Measurements from ENCODE around the gene SPATS2.

SPATS2 gene

DNA sequence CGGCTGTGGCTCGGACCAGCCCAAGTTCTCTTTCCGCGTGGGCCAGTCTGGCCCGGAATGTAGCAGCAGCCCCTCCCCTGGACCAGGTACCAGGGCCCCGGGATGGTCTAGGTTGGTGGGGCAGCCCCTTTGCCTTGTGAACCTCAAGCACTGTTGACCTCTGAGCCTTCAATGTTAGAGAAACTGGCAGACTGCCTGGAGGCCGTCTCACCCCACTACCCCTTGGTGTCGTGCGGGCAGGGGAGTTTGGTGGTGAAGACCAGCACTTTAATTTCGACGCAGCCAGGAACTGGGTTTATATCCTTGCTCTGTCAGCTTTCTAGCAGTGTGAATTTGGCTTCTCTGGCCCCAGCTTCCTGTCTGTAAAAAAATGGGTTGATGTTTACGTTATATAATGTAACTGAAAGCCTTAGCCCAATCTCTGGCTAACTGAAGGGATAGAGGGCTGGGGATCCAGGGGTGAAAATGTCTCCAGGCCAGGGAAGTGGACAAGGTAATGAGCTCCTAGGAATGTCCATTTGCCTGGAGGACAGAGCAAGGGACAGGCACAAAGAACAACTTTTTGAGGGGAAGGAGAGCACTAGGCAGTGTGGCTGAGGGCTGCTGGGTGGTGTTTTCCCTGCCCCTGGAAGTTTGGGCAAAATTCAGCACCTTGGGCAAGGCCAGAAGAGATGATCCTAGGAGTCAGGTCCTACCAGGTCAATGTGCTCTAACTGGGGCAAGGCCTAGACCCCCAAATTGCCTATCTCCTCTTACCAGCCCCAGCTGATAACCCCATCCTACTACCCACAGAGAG lies 189.3 kb downstream of the SPATS2 start:
- Histone ChIP-seq H2AFZ (ENCODE audit: low read depth, low read length, severe bottlenecking) (no peak overlapping the region), H3F3A (ENCODE audit: insufficient read depth) (no peaks in the 10 kb centered on the region), H3K27me3 (ENCODE audit: low read length) (no peaks in the 10 kb centered on the region), H3K9me3 (ENCODE audit: insufficient read depth, low read length) (no peaks in the 10 kb centered on the region), H3K9me2 (replicated peaks; ENCODE audit: insufficient read depth, low read length) (no peaks in the 10 kb centered on the region), H4K20me1 (ENCODE audit: low read depth, low read length) (no peaks in the 10 kb centered on the region), H3K27ac (ENCODE audit: low read depth, low read length) (no peak overlapping the region), H3K9ac (ENCODE audit: low read length) (no peak overlapping the region), H3K4me2 (ENCODE audit: low read depth, low read length, poor library complexity, severe bottlenecking) (no peak overlapping the region), H3K4me3 (ENCODE audit: insufficient read depth, low read length, poor library complexity, severe bottlenecking) (no peak overlapping the region), H3K36me3 (ENCODE audit: low read length) (no peaks in the 10 kb centered on the region), H3K79me2 (ENCODE audit: insufficient read depth, low read length) (no peaks in the 10 kb centered on the region)
- TF ChIP-seq, protein P1, sequence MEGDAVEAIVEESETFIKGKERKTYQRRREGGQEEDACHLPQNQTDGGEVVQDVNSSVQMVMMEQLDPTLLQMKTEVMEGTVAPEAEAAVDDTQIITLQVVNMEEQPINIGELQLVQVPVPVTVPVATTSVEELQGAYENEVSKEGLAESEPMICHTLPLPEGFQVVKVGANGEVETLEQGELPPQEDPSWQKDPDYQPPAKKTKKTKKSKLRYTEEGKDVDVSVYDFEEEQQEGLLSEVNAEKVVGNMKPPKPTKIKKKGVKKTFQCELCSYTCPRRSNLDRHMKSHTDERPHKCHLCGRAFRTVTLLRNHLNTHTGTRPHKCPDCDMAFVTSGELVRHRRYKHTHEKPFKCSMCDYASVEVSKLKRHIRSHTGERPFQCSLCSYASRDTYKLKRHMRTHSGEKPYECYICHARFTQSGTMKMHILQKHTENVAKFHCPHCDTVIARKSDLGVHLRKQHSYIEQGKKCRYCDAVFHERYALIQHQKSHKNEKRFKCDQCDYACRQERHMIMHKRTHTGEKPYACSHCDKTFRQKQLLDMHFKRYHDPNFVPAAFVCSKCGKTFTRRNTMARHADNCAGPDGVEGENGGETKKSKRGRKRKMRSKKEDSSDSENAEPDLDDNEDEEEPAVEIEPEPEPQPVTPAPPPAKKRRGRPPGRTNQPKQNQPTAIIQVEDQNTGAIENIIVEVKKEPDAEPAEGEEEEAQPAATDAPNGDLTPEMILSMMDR (IDR thresholded peaks at IDR 0.05; ENCODE audit: insufficient read depth, low read length, poor library complexity, severe bottlenecking): no peak
- TF ChIP-seq EZH2phosphoT487 (conservative IDR thresholded peaks at IDR 0.05; ENCODE audit: low read length): no peak

DNA sequence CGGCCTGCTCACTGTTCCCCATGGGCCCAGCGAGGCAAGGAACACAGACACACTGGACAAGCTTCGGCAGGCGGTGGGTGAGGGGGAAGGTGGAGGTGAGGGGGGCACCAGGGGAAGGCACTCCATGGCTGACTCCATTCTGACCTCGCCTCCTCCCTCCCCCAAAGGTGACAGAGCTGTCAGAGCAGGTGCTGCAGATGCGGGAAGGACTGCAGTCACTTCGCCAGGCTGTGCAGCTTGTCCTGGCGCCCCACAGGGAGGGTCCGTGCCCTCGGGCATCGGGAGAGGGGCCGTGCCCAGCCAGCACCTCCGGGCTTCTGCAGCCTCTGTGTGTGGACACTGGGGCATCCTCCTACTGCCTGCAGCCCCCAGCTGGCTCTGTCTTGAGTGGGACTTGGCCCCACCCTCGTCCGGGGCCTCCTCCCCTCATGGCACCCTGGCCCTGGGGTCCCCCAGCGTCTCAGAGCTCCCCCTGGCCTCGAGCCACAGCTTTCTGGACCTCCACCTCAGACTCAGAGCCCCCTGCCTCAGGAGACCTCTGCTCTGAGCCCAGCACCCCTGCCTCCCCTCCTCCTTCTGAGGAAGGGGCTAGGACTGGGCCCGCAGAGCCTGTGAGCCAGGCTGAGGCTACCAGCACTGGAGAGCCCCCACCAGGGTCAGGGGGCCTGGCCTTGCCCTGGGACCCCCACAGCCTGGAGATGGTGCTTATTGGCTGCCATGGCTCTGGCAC lies 190.1 kb downstream of the SPATS2 start:
- Histone ChIP-seq H3K27ac (ENCODE audit: low read depth, low read length) (no peak overlapping the region), H3F3A (ENCODE audit: insufficient read depth) (no peaks in the 10 kb centered on the region), H3K79me2 (ENCODE audit: insufficient read depth, low read length) (no peaks in the 10 kb centered on the region), H4K20me1 (ENCODE audit: low read depth, low read length) (no peaks in the 10 kb centered on the region), H3K4me3 (ENCODE audit: insufficient read depth, low read length, poor library complexity, severe bottlenecking) (no peak overlapping the region), H3K4me2 (ENCODE audit: low read depth, low read length, poor library complexity, severe bottlenecking) (no peak overlapping the region), H2AFZ (ENCODE audit: low read depth, low read length, severe bottlenecking) (no peak overlapping the region), H3K9ac (ENCODE audit: low read length) (no peak overlapping the region), H3K9me3 (ENCODE audit: insufficient read depth, low read length) (no peaks in the 10 kb centered on the region), H3K36me3 (ENCODE audit: low read length) (no peaks in the 10 kb centered on the region), H3K9me2 (replicated peaks; ENCODE audit: insufficient read depth, low read length) (no peaks in the 10 kb centered on the region), H3K27me3 (ENCODE audit: low read length) (no peaks in the 10 kb centered on the region)
- TF ChIP-seq, protein P1 (IDR thresholded peaks at IDR 0.05; ENCODE audit: insufficient read depth, low read length, poor library complexity, severe bottlenecking): no peak
- no peak for TF ChIP-seq EZH2phosphoT487 (conservative IDR thresholded peaks at IDR 0.05; ENCODE audit: low read length)

DNA sequence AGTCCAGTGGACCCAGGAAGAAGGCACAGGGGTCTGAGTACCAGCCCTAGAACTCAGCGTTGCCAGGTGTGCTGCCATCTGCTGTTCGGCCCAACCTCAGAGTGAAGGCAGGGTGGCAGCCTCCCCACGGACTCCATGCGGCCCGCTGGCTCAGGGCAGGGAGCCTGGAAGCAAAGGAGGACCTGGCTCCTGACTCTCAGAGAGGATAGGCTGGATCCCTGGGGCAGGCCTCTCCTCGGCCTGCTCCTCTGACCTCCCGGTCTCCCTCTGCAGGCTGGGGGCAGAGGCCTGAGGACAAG lies 190.6 kb downstream of the SPATS2 start:
- Histone ChIP-seq H3K9ac (ENCODE audit: low read length) (no peak overlapping the region), H3K9me2 (replicated peaks; ENCODE audit: insufficient read depth, low read length) (no peaks in the 10 kb centered on the region), H3K36me3 (ENCODE audit: low read length) (no peaks in the 10 kb centered on the region), H3K27me3 (ENCODE audit: low read length) (no peaks in the 10 kb centered on the region), H3F3A (ENCODE audit: insufficient read depth) (no peaks in the 10 kb centered on the region), H3K4me2 (ENCODE audit: low read depth, low read length, poor library complexity, severe bottlenecking) (no peak overlapping the region), H3K79me2 (ENCODE audit: insufficient read depth, low read length) (no peaks in the 10 kb centered on the region), H3K9me3 (ENCODE audit: insufficient read depth, low read length) (no peaks in the 10 kb centered on the region), H3K27ac (ENCODE audit: low read depth, low read length) (no peak overlapping the region), H3K4me3 (ENCODE audit: insufficient read depth, low read length, poor library complexity, severe bottlenecking) (no peak overlapping the region), H2AFZ (ENCODE audit: low read depth, low read length, severe bottlenecking) (no peak overlapping the region), H4K20me1 (ENCODE audit: low read depth, low read length) (no peaks in the 10 kb centered on the region)
- TF ChIP-seq, protein P1 (IDR thresholded peaks at IDR 0.05; ENCODE audit: insufficient read depth, low read length, poor library complexity, severe bottlenecking): no peak
- TF ChIP-seq EZH2phosphoT487 (conservative IDR thresholded peaks at IDR 0.05; ENCODE audit: low read length): no peak

Measured in SU-DHL-6 (cell line).